DND-41 (cell line): ENCODE results near the gene SCAMP1.

Experiments
- ATAC-seq: fragments of 200-7000 bp; cut with Tn5 transposase; 3 replicates; pipeline ENCODE4 v1.9.1; 2021; ENCODE audit warnings: low read depth; ENCODE audit not compliant: insufficient read depth
- DNase-seq: peaks from one replicate; pipeline ENCODE4 v3.0.0-alpha.2; 2020
- H2AFZ ChIP-seq: 2 replicates; pipeline ENCODE4 v1.6.0; 2012; ENCODE audit warnings: low read depth, low read length
- H3K27ac ChIP-seq: 2 replicates; pipeline ENCODE4 v1.5.1; 2012; ENCODE audit warnings: low read length, inconsistent platforms
- H3K27me3 ChIP-seq: fragments of 200-600 bp; sonication (generic); 2 replicates; pipeline ENCODE4 v1.6.0; 2012; ENCODE audit warnings: low read length, mild to moderate bottlenecking, inconsistent platforms; ENCODE audit not compliant: insufficient read depth, poor library complexity
- H3K36me3 ChIP-seq: 2 replicates; pipeline ENCODE4 v1.5.1; 2012; ENCODE audit warnings: low read length, inconsistent platforms; ENCODE audit not compliant: insufficient read depth
- H3K4me1 ChIP-seq: 2 replicates; pipeline ENCODE4 v1.5.1; 2012; ENCODE audit warnings: mild to moderate bottlenecking, low read length; ENCODE audit not compliant: insufficient read depth
- H3K4me2 ChIP-seq: 2 replicates; pipeline ENCODE4 v1.6.0; 2012; ENCODE audit warnings: mild to moderate bottlenecking, moderate library complexity, low read length, inconsistent platforms; ENCODE audit not compliant: insufficient read depth
- H3K4me3 ChIP-seq, 2 experiments: fragments of 200-600 bp in 1 of 2; shearing (Covaris generic) in 1 of 2; 2 replicates each; pipeline ENCODE4 v1.5.1; 2012 to 2016; ENCODE audit warnings: inconsistent platforms in 2 of 2, low read length in 2 of 2, mild to moderate bottlenecking in 2 of 2, low read depth in 1 of 2, moderate library complexity in 1 of 2
- H3K79me2 ChIP-seq: 2 replicates; pipeline ENCODE4 v1.6.0; 2012; ENCODE audit warnings: low read length, inconsistent platforms; ENCODE audit not compliant: insufficient read depth
- H3K9ac ChIP-seq: 2 replicates; pipeline ENCODE4 v1.6.0; 2012; ENCODE audit warnings: low read depth, mild to moderate bottlenecking, inconsistent platforms, low read length, moderate library complexity
- H3K9me3 ChIP-seq: 2 replicates; pipeline ENCODE4 v1.5.1; 2012; ENCODE audit warnings: low read length, moderate library complexity, mild to moderate bottlenecking, inconsistent platforms; ENCODE audit not compliant: insufficient read depth, severe bottlenecking
- H4K20me1 ChIP-seq: 2 replicates; pipeline ENCODE4 v1.6.0; 2012; ENCODE audit warnings: low read length; ENCODE audit not compliant: insufficient read depth
- EZH2 ChIP-seq: IDR thresholded peaks from 3 replicates; pipeline ENCODE4 v1.6.1; 2012; ENCODE audit warnings: borderline replicate concordance, low read depth, mild to moderate bottlenecking, moderate library complexity, low read length, inconsistent platforms; ENCODE audit not compliant: severe bottlenecking
- TF ChIP-seq, protein P1 (sequence below): IDR thresholded peaks from 2 replicates; pipeline ENCODE4 v1.5.1; 2012; ENCODE audit warnings: borderline replicate concordance, low read length, moderate library complexity, mild to moderate bottlenecking; ENCODE audit not compliant: poor library complexity, severe bottlenecking; ENCODE audit errors: extremely low read depth

Gene SCAMP1

DNA sequence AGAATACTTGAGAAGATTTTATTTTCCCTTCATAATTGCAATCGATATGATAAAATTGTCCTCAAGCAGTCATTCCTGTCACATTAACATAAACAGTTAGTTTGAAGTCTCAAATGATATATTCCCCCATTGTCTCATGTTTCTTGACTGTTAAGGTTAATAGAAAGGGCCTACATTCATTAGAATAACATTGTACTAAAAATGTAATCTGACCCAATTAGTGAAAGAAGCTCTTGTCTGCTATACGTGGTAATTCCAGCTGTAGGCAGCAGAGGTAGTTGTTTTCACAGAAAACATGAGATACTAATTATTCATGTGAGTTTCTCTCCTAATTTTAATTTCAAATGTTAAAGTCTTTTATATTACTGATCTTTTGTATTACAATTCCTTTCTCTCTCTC lies 40.0 kb upstream of the SCAMP1 start:
- Histone ChIP-seq H4K20me1 (no peaks in the 10 kb centered on the region), H3K9ac (no peak overlapping the region), H3K36me3 (no peaks in the 10 kb centered on the region), H3K9me3 (no peaks in the 10 kb centered on the region), H3K4me3 (no peak overlapping the region), H3K27me3 (no peaks in the 10 kb centered on the region), H3K4me1 (no peaks in the 10 kb centered on the region), H3K79me2 (no peaks in the 10 kb centered on the region), H2AFZ (no peak overlapping the region), H3K4me2 (no peak overlapping the region), H3K27ac (no peak overlapping the region)
- TF ChIP-seq, protein P1, sequence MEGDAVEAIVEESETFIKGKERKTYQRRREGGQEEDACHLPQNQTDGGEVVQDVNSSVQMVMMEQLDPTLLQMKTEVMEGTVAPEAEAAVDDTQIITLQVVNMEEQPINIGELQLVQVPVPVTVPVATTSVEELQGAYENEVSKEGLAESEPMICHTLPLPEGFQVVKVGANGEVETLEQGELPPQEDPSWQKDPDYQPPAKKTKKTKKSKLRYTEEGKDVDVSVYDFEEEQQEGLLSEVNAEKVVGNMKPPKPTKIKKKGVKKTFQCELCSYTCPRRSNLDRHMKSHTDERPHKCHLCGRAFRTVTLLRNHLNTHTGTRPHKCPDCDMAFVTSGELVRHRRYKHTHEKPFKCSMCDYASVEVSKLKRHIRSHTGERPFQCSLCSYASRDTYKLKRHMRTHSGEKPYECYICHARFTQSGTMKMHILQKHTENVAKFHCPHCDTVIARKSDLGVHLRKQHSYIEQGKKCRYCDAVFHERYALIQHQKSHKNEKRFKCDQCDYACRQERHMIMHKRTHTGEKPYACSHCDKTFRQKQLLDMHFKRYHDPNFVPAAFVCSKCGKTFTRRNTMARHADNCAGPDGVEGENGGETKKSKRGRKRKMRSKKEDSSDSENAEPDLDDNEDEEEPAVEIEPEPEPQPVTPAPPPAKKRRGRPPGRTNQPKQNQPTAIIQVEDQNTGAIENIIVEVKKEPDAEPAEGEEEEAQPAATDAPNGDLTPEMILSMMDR, result peak; percentile 66
- no peak for TF ChIP-seq EZH2
- ATAC-seq (no peak), DNase-seq (no peak)

DNA sequence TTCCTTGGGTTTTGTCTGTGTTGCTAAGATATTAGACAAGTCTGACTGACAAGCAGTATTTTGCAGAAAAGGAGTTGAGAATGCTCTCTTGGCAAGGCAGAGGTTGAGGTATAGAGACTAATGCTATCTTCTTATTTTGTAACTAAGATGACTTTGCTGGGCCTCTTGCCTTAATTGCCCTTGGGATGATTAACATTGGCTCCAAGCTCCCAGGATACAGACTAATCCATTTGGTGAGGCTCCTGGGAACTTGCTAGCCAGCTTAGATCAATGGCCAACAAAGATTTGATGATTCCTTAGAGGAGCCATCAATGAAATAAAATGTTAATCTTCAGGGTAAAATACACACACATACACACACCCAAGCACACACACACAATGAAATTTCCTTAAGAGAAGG lies 37.2 kb upstream of the SCAMP1 start:
- H2AFZ ChIP-seq, result no peak overlapping the region
- H3K27me3 ChIP-seq, result no peaks in the 10 kb centered on the region
- no peaks in the 10 kb centered on the region for H3K4me1 ChIP-seq
- no peaks in the 10 kb centered on the region for H3K9me3 ChIP-seq
- no peak overlapping the region for H3K4me3 ChIP-seq
- H3K36me3 ChIP-seq, result no peaks in the 10 kb centered on the region
- no peaks in the 10 kb centered on the region for H3K79me2 ChIP-seq
- H3K4me2 ChIP-seq, result no peak overlapping the region
- no peak for TF ChIP-seq EZH2
- TF ChIP-seq, protein P1, result no peak
- DNase-seq (no peak), ATAC-seq (no peak)
- H4K20me1 ChIP-seq, result no peaks in the 10 kb centered on the region
- no peak overlapping the region for H3K9ac ChIP-seq
- H3K27ac ChIP-seq, result no peak overlapping the region

DNA sequence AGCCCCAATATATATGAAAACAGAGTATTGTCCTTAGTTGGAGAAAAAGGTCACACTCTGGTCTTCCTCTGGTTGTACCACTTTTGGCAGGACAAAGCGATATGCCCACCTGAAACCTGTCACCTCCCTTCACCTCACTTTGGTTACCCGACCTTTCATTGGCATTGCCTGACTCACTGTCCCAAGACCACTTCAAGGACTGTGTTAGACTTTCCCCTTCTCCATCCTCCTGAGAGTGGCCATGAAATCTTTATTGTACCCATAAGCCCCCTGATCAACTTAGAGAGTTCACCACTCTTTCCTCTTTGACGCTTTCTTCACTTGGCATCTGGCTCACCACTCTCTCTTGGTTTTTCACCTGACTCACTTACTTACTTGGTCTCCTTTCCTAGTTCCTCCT lies 33.5 kb upstream of the SCAMP1 start:
- Histone ChIP-seq H4K20me1 (no peaks in the 10 kb centered on the region), H3K9me3 (no peaks in the 10 kb centered on the region), H3K9ac (no peak overlapping the region), H3K27me3 (no peaks in the 10 kb centered on the region), H2AFZ (no peak overlapping the region), H3K36me3 (no peaks in the 10 kb centered on the region), H3K27ac (no peak overlapping the region), H3K4me3 (no peak overlapping the region), H3K4me2 (no peak overlapping the region), H3K79me2 (no peaks in the 10 kb centered on the region), H3K4me1 (no peaks in the 10 kb centered on the region)
- no peak for TF ChIP-seq EZH2
- TF ChIP-seq, protein P1, result no peak
- ATAC-seq (no peak), DNase-seq (no peak)

DNA sequence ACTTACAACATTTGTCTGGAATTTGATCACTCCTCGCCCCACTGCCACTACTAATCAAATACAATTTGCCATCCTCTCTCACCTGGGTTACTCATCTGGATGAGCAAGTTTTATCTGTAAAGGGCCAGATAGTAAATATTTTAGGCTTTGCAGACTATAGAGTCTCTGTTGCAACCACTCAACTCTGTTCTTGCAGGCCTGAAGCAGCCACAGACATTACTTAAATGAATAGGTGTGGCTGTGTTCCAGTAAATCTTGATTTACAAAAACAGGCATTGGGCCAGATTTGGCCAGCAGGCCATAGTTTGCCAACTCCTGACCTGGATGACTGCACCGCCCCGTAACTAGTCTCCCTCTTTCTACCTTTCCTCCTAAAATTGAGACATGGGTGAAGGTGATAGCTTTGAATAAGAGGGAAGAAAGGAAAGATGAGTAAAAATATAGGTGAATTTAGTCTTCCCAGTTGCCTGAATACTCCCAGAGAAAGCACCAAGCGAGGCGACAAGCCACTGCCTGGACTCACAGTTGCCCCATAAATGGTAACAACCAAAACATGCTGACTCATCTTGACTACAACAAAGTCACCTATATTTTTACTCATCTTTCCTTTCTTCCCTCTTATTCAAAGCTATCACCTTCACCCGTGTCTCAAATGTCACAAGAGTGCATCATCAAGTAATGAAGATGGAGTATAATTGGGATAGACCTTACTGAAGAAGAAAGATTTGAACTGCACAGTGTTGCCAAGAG lies 32.5 kb upstream of the SCAMP1 start:
- Histone ChIP-seq H3K4me3 (no peak overlapping the region), H3K79me2 (no peaks in the 10 kb centered on the region), H3K4me2 (no peak overlapping the region), H3K36me3 (no peaks in the 10 kb centered on the region), H4K20me1 (no peaks in the 10 kb centered on the region), H3K4me1 (no peaks in the 10 kb centered on the region), H3K27ac (no peak overlapping the region), H3K9ac (no peak overlapping the region), H3K27me3 (no peaks in the 10 kb centered on the region), H3K9me3 (no peaks in the 10 kb centered on the region), H2AFZ (no peak overlapping the region)
- TF ChIP-seq, protein P1, result no peak
- TF ChIP-seq EZH2, result no peak
- DNase-seq (no peak), ATAC-seq (no peak)
